ENCODE data around the gene ZFAND4.

DNA sequence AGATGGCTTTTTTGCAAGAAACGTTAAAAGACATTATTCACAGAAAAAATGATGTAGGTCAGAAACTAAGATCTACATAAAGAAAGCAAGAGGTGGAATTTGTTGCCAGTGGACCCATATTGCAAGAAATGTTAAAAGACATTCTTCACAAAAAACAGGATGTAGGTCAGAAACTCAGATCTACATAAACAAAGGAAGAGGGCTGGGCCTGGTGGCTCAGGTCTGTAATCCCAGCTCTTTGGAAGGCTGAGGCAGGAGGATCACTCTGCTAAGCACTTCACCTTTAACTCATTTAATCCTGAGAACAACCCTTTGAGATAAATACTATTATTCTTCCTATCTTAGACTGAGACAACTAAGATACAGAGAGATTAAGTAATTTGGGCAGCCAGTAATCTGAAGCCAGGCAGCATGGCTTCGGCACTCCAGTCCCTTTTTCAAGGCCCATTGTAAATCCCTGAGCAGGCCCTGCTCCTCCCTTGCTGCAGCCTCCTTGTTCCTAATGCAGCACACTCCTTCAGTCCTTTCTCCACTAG is 11.6 kb downstream of the ZFAND4 start:
- TF ChIP-seq FEZF1 (tag by site-specific recombination; IDR thresholded peaks at IDR 0.05): no peak
- TF ChIP-seq, protein P1, sequence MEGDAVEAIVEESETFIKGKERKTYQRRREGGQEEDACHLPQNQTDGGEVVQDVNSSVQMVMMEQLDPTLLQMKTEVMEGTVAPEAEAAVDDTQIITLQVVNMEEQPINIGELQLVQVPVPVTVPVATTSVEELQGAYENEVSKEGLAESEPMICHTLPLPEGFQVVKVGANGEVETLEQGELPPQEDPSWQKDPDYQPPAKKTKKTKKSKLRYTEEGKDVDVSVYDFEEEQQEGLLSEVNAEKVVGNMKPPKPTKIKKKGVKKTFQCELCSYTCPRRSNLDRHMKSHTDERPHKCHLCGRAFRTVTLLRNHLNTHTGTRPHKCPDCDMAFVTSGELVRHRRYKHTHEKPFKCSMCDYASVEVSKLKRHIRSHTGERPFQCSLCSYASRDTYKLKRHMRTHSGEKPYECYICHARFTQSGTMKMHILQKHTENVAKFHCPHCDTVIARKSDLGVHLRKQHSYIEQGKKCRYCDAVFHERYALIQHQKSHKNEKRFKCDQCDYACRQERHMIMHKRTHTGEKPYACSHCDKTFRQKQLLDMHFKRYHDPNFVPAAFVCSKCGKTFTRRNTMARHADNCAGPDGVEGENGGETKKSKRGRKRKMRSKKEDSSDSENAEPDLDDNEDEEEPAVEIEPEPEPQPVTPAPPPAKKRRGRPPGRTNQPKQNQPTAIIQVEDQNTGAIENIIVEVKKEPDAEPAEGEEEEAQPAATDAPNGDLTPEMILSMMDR (tag by site-specific recombination; IDR thresholded peaks at IDR 0.05): no peak

Data from HEK293 (cell line).